ENCODE results near the gene SRP19. TPM values are rescaled to one million over a fixed set of nuclear protein-coding genes. Genes with fewer than 3 reads are reported as not detected.

SRP19 gene
- total RNA-seq, 1 donor from 2014 or later, result 62.0 TPM

DNA sequence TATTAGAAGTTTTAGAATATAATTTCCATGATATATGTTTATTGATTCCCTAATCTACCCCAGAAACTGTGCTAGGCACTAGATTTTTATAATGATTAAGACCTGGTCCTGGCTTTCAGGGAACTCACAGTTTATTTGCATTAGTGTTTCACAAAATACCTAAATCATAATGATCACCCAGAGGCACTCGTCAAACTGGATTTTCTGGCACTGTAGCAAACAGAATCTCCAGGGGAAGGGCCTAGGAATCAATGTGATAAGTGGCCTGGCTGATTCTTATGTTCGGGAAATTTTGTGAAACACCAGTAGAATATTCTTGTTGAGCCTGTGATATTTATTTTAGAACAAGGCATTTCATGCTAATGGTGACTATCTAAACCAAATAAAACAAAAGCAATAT is 37.4 kb upstream of the SRP19 start:
- H3K4me3 Mint-ChIP-seq (ENCODE audit: low read depth), result no peak overlapping the region
- no peaks in the 10 kb centered on the region for H3K27me3 Mint-ChIP-seq
- TF ChIP-seq, protein P1, sequence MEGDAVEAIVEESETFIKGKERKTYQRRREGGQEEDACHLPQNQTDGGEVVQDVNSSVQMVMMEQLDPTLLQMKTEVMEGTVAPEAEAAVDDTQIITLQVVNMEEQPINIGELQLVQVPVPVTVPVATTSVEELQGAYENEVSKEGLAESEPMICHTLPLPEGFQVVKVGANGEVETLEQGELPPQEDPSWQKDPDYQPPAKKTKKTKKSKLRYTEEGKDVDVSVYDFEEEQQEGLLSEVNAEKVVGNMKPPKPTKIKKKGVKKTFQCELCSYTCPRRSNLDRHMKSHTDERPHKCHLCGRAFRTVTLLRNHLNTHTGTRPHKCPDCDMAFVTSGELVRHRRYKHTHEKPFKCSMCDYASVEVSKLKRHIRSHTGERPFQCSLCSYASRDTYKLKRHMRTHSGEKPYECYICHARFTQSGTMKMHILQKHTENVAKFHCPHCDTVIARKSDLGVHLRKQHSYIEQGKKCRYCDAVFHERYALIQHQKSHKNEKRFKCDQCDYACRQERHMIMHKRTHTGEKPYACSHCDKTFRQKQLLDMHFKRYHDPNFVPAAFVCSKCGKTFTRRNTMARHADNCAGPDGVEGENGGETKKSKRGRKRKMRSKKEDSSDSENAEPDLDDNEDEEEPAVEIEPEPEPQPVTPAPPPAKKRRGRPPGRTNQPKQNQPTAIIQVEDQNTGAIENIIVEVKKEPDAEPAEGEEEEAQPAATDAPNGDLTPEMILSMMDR (IDR thresholded peaks at IDR 0.05; ENCODE audit: unreplicated experiment), result no peak
- H3K4me1 Mint-ChIP-seq (ENCODE audit: low read depth), result peaks cover 15% of the 10 kb centered on the region
- no peak for DNase-seq (ENCODE audit: low spot score, unreplicated experiment)
- H3K9me3 Mint-ChIP-seq (ENCODE audit: low read depth), result peaks cover 10% of the 10 kb centered on the region
- peak overlapping the region; percentile 33 for H3K27ac Mint-ChIP-seq
- peaks cover 39% of the 10 kb centered on the region for H3K36me3 Mint-ChIP-seq (ENCODE audit: insufficient read depth)

DNA sequence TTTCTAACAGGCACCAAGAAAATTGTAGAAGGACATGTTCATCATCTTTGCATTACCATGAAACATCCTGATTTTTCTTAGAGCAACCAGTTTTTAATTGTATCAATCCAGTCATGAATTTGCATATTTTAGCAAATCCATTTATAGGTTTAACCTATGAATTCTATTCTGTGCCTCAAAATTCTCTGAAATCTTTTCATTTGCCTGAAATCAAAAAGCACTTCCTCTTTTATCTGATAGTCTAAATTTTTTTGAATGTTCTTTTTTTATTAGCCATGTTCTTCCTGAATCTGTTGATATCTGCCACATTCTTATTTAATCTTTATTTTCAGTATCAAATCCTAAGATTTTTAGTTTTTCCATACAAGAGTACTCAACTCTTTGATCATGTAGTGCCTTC is 36.9 kb upstream of the SRP19 start:
- TF ChIP-seq, protein P1 (IDR thresholded peaks at IDR 0.05; ENCODE audit: unreplicated experiment), result no peak
- H3K27ac Mint-ChIP-seq, result peak overlapping the region; percentile 6
- peaks cover 10% of the 10 kb centered on the region for H3K9me3 Mint-ChIP-seq (ENCODE audit: low read depth)
- H3K4me3 Mint-ChIP-seq (ENCODE audit: low read depth), result no peak overlapping the region
- peaks cover 15% of the 10 kb centered on the region for H3K4me1 Mint-ChIP-seq (ENCODE audit: low read depth)
- no peaks in the 10 kb centered on the region for H3K27me3 Mint-ChIP-seq
- peaks cover 44% of the 10 kb centered on the region for H3K36me3 Mint-ChIP-seq (ENCODE audit: insufficient read depth)
- no peak for DNase-seq (ENCODE audit: low spot score, unreplicated experiment)

- Mint-ChIP-seq H3K36me3 (ENCODE audit: insufficient read depth) (peaks cover 36% of the 10 kb centered on the region), H3K4me3 (ENCODE audit: low read depth) (no peak overlapping the region), H3K27me3 (no peaks in the 10 kb centered on the region), H3K9me3 (ENCODE audit: low read depth) (no peaks in the 10 kb centered on the region), H3K4me1 (ENCODE audit: low read depth) (peaks cover 6% of the 10 kb centered on the region), H3K27ac (no peak overlapping the region)
- DNase-seq (ENCODE audit: low spot score, unreplicated experiment), result no peak
- TF ChIP-seq, protein P1 (IDR thresholded peaks at IDR 0.05; ENCODE audit: unreplicated experiment), result no peak
Observed at GRCh38 chr5:112830378-112830777, 30.7 kb upstream of the SRP19 start.

GRCh38 chr5:112833971-112834370 is 27.1 kb upstream of the SRP19 start:
- no peak for DNase-seq (ENCODE audit: low spot score, unreplicated experiment)
- Mint-ChIP-seq H3K4me3 (ENCODE audit: low read depth) (no peak overlapping the region), H3K36me3 (ENCODE audit: insufficient read depth) (peaks cover 35% of the 10 kb centered on the region), H3K4me1 (ENCODE audit: low read depth) (no peaks in the 10 kb centered on the region), H3K27me3 (no peaks in the 10 kb centered on the region), H3K27ac (no peak overlapping the region), H3K9me3 (ENCODE audit: low read depth) (no peaks in the 10 kb centered on the region)
- TF ChIP-seq, protein P1 (IDR thresholded peaks at IDR 0.05; ENCODE audit: unreplicated experiment), result no peak

DNA sequence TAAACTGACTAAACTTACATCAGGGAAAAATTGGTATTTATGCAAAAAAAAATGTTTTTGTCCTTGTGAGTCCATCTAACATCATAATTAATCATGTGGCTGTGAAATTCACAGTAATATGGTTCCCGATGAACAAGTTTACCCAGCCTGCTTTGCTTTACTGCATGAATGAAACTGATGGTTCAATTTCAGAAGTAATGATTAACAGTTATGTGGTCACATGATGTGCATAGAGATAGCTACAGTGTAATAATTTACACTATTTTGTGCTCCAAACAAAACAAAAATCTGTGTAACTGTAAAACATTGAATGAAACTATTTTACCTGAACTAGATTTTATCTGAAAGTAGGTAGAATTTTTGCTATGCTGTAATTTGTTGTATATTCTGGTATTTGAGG is 16.6 kb upstream of the SRP19 start:
- peaks cover 3% of the 10 kb centered on the region for H3K9me3 Mint-ChIP-seq (ENCODE audit: low read depth)
- no peak for DNase-seq (ENCODE audit: low spot score, unreplicated experiment)
- no peak overlapping the region for H3K27ac Mint-ChIP-seq
- no peak overlapping the region for H3K4me3 Mint-ChIP-seq (ENCODE audit: low read depth)
- no peaks in the 10 kb centered on the region for H3K27me3 Mint-ChIP-seq
- TF ChIP-seq, protein P1 (IDR thresholded peaks at IDR 0.05; ENCODE audit: unreplicated experiment), result no peak
- peaks cover 15% of the 10 kb centered on the region for H3K4me1 Mint-ChIP-seq (ENCODE audit: low read depth)
- peaks cover 34% of the 10 kb centered on the region for H3K36me3 Mint-ChIP-seq (ENCODE audit: insufficient read depth)

Measured in progenitor cell of endocrine pancreas (in vitro differentiated cells).